NCI-H2227 treated with DMSO at 0.1 percent for 48 hours (cell line): ENCODE results near the gene CREM.
"Not testable (repeated sequence)": the region's sequence is repeated elsewhere in the genome, so short reads cannot be mapped to it uniquely, and the experiment has no call there.

ENCODE experiments used
- DNase-seq: peaks from one replicate; lab custom pipeline; 2025; lab: John Stamatoyannopoulos, UW

CREM gene

DNA sequence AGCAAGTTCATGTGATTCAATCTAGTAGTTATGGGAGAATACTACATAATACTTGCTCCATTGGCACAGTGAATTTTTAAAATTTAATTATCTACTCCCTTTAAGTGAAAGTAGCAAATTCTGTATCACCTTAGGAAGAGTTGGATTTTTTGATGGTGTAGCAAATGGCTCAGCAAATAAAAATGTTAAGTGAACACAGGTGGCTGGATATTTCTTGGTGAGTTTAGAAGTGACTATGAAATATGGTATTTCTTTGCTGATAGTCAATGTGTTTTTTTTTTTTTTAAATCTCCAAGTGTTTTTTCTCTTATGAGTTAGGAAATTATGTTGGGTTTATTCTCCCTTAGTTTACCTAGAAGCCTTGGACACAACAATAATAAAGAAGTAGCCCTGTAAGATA is 67.8 kb downstream of the CREM start:
- DNase-seq: no peak

GRCh38 chr10:35194906-35195305 is 68.3 kb downstream of the CREM start:
- no peak for DNase-seq

- peak; percentile 82 for DNase-seq
These were observed 69.0 kb downstream of the CREM start for GRCh38 chr10:35195361-35196306.

- DNase-seq: no peak
These were observed 73.8 kb downstream of the CREM start for GRCh38 chr10:35200487-35200886.

DNA sequence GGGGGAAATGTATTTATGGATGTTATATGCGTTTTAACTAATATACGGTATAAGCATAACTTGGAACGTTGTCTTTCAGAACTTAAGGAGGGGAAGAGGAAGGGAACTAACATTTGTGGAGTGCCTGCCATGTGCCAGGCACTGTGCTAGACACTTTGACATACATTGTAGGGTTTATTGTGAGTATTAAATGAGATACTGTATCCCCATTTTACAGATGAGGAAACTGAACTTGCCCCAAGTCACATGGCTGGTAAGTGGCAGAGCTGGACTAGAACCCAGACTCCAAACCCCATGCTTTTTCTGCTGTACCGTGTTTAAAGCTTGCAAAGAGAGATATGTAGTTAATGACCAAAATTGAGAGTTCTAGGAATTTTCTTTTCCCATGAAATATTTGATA is 74.6 kb downstream of the CREM start:
- DNase-seq: no peak

- no peak for DNase-seq
These were observed 75.4 kb downstream of the CREM start for GRCh38 chr10:35202050-35202449.

- DNase-seq: no peak
These were observed 77.1 kb downstream of the CREM start for GRCh38 chr10:35203745-35204144.

DNA sequence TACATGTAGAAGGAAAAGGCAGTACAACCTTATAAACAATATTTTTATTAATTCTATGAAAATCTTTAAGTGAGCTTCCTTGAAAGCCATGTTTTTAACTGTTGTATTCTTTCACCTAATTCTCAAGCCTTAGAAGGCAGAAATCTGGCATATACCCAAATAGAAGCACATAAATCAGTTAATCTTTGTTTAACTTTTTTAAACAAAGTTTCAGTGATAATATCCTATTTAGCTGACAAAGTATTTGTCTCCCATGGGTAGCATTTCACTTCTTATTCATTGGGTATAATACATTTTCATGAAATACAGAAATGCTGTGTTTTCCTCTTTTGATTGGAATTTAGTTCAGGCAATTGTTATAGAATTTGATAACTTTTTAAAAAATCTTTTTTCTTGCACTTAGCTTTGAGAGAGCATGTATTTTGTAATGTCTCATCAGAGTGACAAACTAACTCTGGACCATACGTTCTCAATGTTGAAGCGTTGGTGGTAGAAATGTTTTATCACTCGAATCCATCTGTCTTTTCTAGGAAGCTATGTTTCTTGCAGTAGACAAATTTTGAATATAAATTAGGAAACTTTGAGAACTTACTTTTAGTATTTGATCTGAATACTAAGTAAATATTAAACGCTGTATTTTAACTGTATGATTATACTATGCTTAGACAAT is 78.1 kb downstream of the CREM start:
- no peak for DNase-seq

- no peak for DNase-seq
These were observed 79.6 kb downstream of the CREM start for GRCh38 chr10:35206274-35206673.

- no peak for DNase-seq
These were observed 81.9 kb downstream of the CREM start for GRCh38 chr10:35208536-35208935.

GRCh38 chr10:35208949-35209613 is 82.4 kb downstream of the CREM start:
- DNase-seq: no peak

DNA sequence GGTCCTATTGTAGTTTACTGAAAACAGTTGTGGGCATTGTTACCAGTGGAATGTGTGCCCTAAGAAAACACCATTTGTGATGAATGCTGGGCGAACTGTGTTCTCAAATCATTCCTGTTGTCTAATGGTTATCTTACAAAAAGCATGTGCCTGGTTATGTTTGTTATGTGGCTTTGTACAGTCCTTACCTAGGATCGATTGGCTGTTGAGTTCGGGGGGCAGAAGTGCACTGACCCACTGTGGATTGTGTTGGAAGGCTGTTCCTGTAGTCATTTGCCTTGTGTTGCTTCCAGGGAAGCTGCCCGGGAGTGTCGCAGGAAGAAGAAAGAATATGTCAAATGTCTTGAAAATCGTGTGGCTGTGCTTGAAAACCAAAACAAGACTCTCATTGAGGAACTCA is 84.3 kb downstream of the CREM start:
- no peak for DNase-seq

DNA sequence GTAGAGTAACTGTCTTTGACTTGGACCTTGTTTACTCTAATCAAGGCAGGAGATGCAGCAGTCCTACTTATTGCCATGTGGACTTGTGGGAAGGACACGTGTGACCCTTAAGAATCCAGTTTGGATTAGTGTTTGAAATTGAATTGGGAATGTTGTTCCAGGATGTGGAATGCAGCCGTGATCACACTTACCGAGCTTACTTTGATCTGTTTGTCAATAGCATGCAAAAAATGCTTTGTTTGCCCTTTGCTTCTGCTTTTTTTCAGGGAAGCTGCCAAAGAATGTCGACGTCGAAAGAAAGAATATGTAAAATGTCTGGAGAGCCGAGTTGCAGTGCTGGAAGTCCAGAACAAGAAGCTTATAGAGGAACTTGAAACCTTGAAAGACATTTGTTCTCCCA is 84.7 kb downstream of the CREM start:
- no peak for DNase-seq

- no peak for DNase-seq
These were observed 86.2 kb downstream of the CREM start for GRCh38 chr10:35212856-35213255.

DNA sequence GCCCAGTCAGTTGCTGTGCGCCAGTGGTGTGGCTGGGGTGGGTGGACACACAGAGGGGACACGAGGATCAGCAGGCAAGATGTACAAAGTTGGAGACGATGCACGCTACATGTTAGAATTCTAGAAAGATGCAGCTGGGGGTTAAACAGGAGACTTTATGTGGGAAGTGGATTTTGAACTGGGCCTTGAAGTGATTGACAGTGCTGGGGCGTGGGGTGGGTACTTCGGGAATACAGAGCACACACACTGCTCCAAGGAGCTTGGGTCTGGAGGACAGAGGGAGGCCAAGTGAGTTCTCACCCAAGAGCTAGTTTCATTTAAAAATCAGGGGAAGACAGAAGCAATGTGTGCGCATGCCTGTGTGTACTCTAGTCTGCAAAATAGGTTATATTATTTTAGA is 87.1 kb downstream of the CREM start:
- DNase-seq: no peak

DNA sequence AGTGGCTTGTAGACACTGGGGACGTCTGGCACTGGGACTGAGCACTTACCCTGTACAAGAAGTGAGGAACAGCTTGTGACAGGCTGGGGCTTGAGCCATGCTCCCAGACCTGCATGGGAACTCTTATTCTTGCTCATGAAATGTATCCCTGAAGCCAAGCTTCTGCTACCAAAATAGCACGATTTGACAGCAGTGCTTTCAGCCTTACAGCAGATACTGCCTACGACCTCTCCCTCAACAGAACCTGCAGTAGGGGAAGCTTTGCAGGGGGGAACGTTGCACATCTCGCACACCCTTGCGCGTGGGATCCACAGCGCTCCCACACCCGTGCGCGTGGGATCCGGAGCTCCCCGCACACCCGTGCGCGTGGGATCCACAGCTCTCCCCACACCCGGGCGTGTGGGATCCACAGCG is 88.0 kb downstream of the CREM start:
- no peak for DNase-seq

- DNase-seq: no peak
These were observed 88.5 kb downstream of the CREM start for GRCh38 chr10:35215107-35215506.

DNA sequence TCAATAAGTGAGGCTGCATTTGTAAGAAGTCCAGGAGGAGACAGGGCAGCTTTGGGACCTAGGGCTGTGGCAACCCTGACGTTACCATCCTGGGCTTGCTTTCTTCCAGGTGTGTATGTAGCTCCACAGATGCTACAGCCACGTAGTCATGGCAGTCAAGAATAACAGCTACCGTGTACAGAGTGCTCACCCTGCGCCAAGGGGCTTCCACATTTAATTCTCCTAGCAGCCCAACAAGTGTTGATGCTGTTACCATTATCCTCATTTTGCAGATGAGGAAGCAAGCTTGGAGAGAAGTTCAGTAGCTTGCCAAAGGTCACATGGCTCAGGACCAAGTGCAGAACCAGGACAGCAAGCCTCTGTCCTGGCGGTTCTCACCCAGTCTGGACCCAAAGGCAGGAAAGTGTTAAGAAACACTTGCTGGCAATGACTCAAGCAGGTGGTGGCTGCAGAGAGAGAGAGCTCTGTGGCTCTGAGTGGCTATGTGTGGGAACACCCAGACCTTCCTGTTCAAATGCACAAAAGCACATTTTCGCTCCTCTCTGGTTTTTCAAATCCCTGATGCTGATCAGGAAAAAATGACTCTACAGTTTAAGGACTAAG is 89.8 kb downstream of the CREM start:
- DNase-seq: no peak

DNA sequence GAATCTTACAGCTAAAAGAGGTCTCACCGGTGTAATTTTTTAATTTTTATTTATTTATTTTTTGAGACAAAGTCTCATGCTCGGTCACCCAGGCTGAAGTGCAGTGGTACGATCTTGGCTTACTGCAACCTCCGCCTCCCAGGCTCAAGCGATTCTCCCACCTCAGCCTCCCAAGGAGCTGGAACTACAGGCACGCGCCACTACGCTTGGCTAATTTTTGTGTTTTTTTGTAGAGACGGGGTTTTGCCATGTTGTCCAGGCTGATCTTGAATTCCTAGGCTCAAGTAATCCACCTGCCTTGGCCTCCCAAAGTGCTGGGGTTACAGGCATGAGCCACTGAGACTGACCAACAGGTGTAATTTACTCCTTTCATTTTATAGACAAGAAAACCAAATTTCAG is 90.3 kb downstream of the CREM start:
- not testable (repeated sequence) for DNase-seq

DNA sequence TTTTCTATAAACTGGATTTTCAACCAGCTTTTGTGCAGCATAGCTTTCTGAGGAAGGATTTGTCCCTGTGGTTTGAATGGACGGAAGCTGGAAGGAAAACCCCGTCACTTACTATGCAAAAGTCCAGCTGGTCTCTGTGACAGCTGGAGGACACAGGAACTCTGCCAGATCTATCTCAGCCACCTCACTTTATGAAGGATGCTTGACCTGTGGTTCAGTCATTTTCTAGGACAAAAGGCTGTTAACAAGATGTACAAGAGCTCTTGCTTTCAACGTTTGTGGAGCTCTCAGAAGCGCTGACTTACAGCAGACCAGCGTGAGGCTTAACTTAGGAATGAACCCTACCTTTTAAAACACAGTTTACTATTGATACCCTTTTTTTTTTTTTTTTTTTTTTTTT is 90.8 kb downstream of the CREM start:
- DNase-seq: peak; percentile 44

DNA sequence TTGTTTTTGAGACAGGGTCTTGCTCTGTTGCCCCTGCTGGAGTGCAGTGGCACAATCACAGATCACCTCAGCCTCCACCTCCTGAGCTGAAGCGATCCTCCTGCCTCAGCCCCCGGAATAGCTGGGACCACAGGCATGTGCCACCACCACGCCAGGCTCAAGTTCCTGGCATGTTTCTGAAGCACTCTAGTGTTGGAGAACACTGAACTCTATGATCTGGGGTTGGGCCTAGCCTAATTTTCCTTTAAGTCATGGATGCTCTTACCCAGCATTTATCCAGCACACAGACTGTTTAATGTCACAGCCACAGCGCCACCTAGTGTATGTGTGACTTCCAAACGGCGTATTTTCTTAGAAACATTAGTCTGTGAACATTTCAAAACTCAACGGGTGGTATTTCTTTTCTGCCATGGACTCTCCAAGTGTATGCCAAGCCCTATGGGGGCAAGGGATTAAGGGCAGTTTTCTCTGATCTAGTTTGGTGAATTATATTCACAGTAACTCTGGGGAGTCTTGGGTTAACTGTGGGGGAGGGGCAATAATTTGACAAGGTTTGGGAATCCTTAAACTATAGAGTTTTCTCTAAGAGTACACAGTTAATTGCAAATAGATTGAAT is 91.8 kb downstream of the CREM start:
- DNase-seq: peak; percentile 65

DNA sequence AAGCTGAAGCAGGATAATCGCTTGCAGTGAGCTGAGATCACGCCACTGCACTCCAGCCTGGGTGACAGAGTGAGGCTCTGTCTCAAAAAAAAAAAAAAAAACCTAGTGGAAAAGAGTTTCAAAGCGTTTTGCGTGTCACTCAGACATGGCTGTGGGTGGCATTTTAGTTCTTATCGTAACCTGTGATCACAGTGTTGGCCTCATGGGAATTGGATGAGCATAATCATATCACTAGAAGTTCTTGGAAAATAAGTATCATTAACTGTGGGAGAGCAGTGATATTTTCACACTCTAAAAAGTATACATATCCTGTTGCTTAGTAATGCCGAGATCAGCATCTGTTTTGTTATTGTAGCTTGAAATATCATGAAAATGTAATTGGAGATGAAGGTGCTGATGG is 92.6 kb downstream of the CREM start:
- no peak for DNase-seq
